Activated CD4-positive, alpha-beta T cell treated with anti-CD3 and anti-CD28 coated beads, Interleukin-2, amount 50 U/mL, for 4 hours (primary cell): ENCODE results near the gene ARHGAP8.

Experiments
- DNase-seq, 2 experiments: peaks; one replicate each; pipeline ENCODE4 v3.0.0-alpha.2; 2020

ARHGAP8 gene

GRCh38 chr22:44807232-44807631, 54.9 kb downstream of the ARHGAP8 start:
- DNase-seq: no peak

GRCh38 chr22:44807915-44808690, 55.7 kb downstream of the ARHGAP8 start:
- DNase-seq: no peak

- no peak for DNase-seq
These were observed 57.1 kb downstream of the ARHGAP8 start for GRCh38 chr22:44809456-44809855.

- DNase-seq: no peak
These were observed 58.8 kb downstream of the ARHGAP8 start for GRCh38 chr22:44811141-44811540.

- no peak for DNase-seq
These were observed 61.0 kb downstream of the ARHGAP8 start for GRCh38 chr22:44813416-44813815.

- no peak for DNase-seq
These were observed 62.1 kb downstream of the ARHGAP8 start for GRCh38 chr22:44814266-44815098.

- DNase-seq: no peak
These were observed 63.0 kb downstream of the ARHGAP8 start for GRCh38 chr22:44815099-44816070.

- DNase-seq: no peak
These were observed 63.8 kb downstream of the ARHGAP8 start for GRCh38 chr22:44816141-44816540.

- no peak for DNase-seq
These were observed 66.4 kb downstream of the ARHGAP8 start for GRCh38 chr22:44818727-44819126.

- DNase-seq: no peak
These were observed 67.7 kb downstream of the ARHGAP8 start for GRCh38 chr22:44819966-44820631.

GRCh38 chr22:44821741-44822475, 69.5 kb downstream of the ARHGAP8 start:
- no peak for DNase-seq

GRCh38 chr22:44822534-44822933, 70.2 kb downstream of the ARHGAP8 start:
- DNase-seq: no peak

GRCh38 chr22:44823396-44823795, 71.0 kb downstream of the ARHGAP8 start:
- no peak for DNase-seq

- DNase-seq: no peak
These were observed 71.4 kb downstream of the ARHGAP8 start for GRCh38 chr22:44823806-44824205.

- DNase-seq: no peak
These were observed 71.9 kb downstream of the ARHGAP8 start for GRCh38 chr22:44824271-44824670.

GRCh38 chr22:44825310-44826150, 73.2 kb downstream of the ARHGAP8 start:
- no peak for DNase-seq

- DNase-seq: no peak
These were observed 75.4 kb downstream of the ARHGAP8 start for GRCh38 chr22:44827666-44828190.

GRCh38 chr22:44828193-44828592, 75.8 kb downstream of the ARHGAP8 start:
- DNase-seq: no peak

GRCh38 chr22:44831885-44832284, 79.5 kb downstream of the ARHGAP8 start:
- no peak for DNase-seq

GRCh38 chr22:44834065-44834464, 81.7 kb downstream of the ARHGAP8 start:
- DNase-seq: no peak
